HEK293T (cell line): ENCODE data around the gene ROR1.

Experiments used
- CTCF ChIA-PET: fragments of 350-600 bp; formaldehyde crosslinking; extraction: SDS; loops from one replicate; lab custom pipeline; 2021; ENCODE audit warnings: antibody characterized with exemption, inconsistent platforms; lab: Yijun Ruan, JAX
- POLR2A ChIA-PET: fragments of 350-600 bp; formaldehyde crosslinking; extraction: SDS; loops from one replicate; lab custom pipeline; 2020; ENCODE audit warnings: antibody characterized with exemption, inconsistent platforms; lab: Yijun Ruan, JAX
- DNase-seq: peaks from one replicate; pipeline ENCODE4 v3.0.0; 2012; ENCODE audit warnings: mixed read lengths; ENCODE audit errors: extremely low spot score
- ARNT ChIP-seq: fragments of 450-650 bp; IDR thresholded peaks from 2 replicates; pipeline ENCODE4 v1.6.1; 2017; ENCODE audit warnings: mild to moderate bottlenecking
- BHLHE40 ChIP-seq: fragments of 450-650 bp; IDR thresholded peaks from 2 replicates; pipeline ENCODE4 v1.6.1; 2016; ENCODE audit warnings: mild to moderate bottlenecking, moderate library complexity, borderline replicate concordance
- CTBP1 ChIP-seq: fragments of 450-650 bp; IDR thresholded peaks from 2 replicates; pipeline ENCODE4 v1.6.1; 2016; ENCODE audit warnings: borderline replicate concordance
- ELF4 ChIP-seq: fragments of 450-650 bp; IDR thresholded peaks from 2 replicates; pipeline ENCODE4 v1.6.1; 2017; ENCODE audit warnings: antibody characterized with exemption
- FOXA1 ChIP-seq: fragments of 450-650 bp; IDR thresholded peaks from 2 replicates; pipeline ENCODE4 v1.6.1; 2016; ENCODE audit warnings: mild to moderate bottlenecking
- FOXK2 ChIP-seq: fragments of 450-650 bp; IDR thresholded peaks from 2 replicates; pipeline ENCODE4 v1.6.1; 2016; ENCODE audit warnings: mild to moderate bottlenecking
- FOXM1 ChIP-seq: fragments of 450-650 bp; IDR thresholded peaks from 2 replicates; pipeline ENCODE4 v1.6.1; 2017; ENCODE audit warnings: mild to moderate bottlenecking, borderline replicate concordance
- HDGF ChIP-seq: fragments of 450-650 bp; IDR thresholded peaks from 2 replicates; pipeline ENCODE4 v1.6.1; 2017; ENCODE audit warnings: antibody characterized with exemption, borderline replicate concordance
- L3MBTL2 ChIP-seq: fragments of 450-650 bp; conservative IDR thresholded peaks from 2 replicates; pipeline ENCODE4 v1.6.1; 2016; ENCODE audit warnings: mild to moderate bottlenecking
- LEF1 ChIP-seq: fragments of 450-650 bp; IDR thresholded peaks from 2 replicates; pipeline ENCODE4 v1.6.1; 2017; ENCODE audit warnings: mild to moderate bottlenecking, borderline replicate concordance
- NFRKB ChIP-seq: fragments of 450-650 bp; IDR thresholded peaks from 2 replicates; pipeline ENCODE4 v1.6.1; 2016; ENCODE audit warnings: mild to moderate bottlenecking, moderate library complexity
- SP1 ChIP-seq: fragments of 450-650 bp; IDR thresholded peaks from 2 replicates; pipeline ENCODE4 v1.6.1; 2017
- SUZ12 ChIP-seq: fragments of 450-650 bp; IDR thresholded peaks from 2 replicates; pipeline ENCODE4 v1.6.1; 2016; ENCODE audit warnings: mild to moderate bottlenecking
- TARDBP ChIP-seq: fragments of 450-650 bp; IDR thresholded peaks from 2 replicates; pipeline ENCODE4 v1.6.1; 2016
- ZNF384 ChIP-seq: fragments of 450-650 bp; IDR thresholded peaks from 2 replicates; pipeline ENCODE4 v1.6.1; 2016
- TF ChIP-seq, protein P1 (sequence below): fragments of 450-650 bp; IDR thresholded peaks from 2 replicates; pipeline ENCODE4 v1.6.1; 2016

The ROR1 gene

GRCh38 chr1:63731117-63732043 lies 42.4 kb upstream of the ROR1 start:
- TF ChIP-seq HDGF (no peak), FOXA1 (no peak), FOXK2 (no peak), CTBP1 (no peak), ELF4 (no peak), BHLHE40 (no peak), SP1 (no peak), FOXM1 (no peak), ZNF384 (no peak)
- TF ChIP-seq, protein P1, sequence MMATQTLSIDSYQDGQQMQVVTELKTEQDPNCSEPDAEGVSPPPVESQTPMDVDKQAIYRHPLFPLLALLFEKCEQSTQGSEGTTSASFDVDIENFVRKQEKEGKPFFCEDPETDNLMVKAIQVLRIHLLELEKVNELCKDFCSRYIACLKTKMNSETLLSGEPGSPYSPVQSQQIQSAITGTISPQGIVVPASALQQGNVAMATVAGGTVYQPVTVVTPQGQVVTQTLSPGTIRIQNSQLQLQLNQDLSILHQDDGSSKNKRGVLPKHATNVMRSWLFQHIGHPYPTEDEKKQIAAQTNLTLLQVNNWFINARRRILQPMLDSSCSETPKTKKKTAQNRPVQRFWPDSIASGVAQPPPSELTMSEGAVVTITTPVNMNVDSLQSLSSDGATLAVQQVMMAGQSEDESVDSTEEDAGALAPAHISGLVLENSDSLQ, result no peak; the same call in 1 of the 2 replicates
- CTCF ChIA-PET, result interaction anchor here (0.6 kb wide), 1 partner anchor 15 kb away, joined by 3 read pairs; no protein-coding TSS in a partner anchor
- POLR2A ChIA-PET, result no interaction called here
- no peak for DNase-seq

- DNase-seq, result no peak
- CTCF ChIA-PET, result interaction anchor here (1.5 kb wide), 1 partner anchor 40 kb away, joined by 3 read pairs; no protein-coding TSS in a partner anchor
- POLR2A ChIA-PET, result no interaction called here
- TF ChIP-seq L3MBTL2 (no peak), FOXM1 (no peak), LEF1 (no peak), ZNF384 (no peak), CTBP1 (no peak), FOXA1 (no peak), ELF4 (no peak), HDGF (no peak), SP1 (no peak), ARNT (no peak), BHLHE40 (no peak), FOXK2 (no peak), TARDBP (no peak), SUZ12 (no peak)
Observed at GRCh38 chr1:63732666-63733065, 41.2 kb upstream of the ROR1 start.

- POLR2A ChIA-PET, result no interaction called here
- DNase-seq, result no peak
- TF ChIP-seq NFRKB, result no peak
- CTCF ChIA-PET, result no interaction called here
Observed at GRCh38 chr1:63738772-63739171, 35.0 kb upstream of the ROR1 start.

DNA sequence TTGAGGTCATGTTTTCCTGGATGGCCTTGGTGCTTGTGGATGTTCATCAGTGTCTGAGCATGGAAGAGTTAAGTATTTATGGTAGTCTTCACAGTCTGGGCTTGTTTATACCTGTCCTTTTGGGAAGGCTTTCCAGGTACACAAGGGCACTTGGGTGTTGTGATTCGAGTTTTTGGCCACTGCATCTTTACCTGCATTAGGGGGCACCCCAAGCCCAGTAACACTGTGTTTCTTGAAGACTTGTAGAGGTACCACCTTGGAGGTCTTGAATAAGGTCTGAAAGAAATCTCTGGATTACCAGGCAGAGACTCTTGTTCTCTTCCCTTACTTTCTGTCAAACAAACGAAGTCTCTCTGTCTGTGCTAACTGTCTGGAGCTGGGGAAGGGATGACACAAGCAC lies 34.4 kb upstream of the ROR1 start:
- no peak for DNase-seq
- ChIA-PET POLR2A (no interaction called here), CTCF (no interaction called here)
- no peak for TF ChIP-seq TARDBP

DNA sequence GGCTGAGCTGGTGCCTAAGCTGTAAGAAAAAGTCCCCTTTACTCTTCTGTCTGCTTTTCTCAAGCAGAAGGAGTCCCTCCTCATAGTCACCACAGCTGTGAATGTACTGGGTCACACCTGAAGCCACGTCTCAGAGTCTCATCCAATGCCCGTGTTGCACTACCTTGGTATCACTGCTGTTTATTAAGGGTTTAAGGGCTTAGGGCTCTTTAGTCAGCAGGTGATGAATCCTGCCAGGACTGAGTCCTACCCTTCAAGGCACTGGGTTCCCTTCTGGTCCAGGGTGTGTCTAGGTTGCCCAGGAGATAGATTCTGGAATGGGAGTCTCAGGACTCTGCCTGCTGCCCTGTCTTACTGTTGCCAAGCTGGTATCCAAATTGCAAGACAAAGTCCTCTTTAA lies 33.4 kb upstream of the ROR1 start:
- ChIA-PET CTCF (no interaction called here), POLR2A (no interaction called here)
- TF ChIP-seq NFRKB (no peak), LEF1 (no peak), FOXK2 (no peak)
- DNase-seq, result no peak

DNA sequence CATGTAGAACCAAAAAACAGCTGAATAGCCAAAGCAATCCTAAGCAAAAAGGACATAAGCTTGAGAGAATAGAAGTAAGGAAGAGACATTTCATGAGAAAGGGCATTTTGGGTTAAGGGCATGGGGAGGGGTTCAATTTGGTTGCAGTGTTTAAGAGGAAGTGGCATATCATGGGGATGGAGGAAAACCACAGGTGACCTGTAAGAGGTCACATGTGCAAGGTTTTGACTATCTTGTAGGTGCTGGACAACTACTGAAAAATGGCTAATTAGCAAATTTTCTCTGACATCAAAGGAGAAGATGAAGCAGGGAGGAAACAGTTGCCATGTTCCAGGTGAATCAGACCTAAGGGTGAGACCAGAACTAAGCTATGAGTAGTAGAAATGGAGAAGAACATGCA lies 31.3 kb upstream of the ROR1 start:
- ChIA-PET CTCF (interaction anchor here (1.0 kb wide), 1 partner anchor 294 kb away, joined by 3 read pairs; no protein-coding TSS in a partner anchor), POLR2A (no interaction called here)
- no peak for DNase-seq
- TF ChIP-seq FOXM1, result no peak
- no peak for TF ChIP-seq CTBP1
- no peak for TF ChIP-seq L3MBTL2
- no peak for TF ChIP-seq BHLHE40
- TF ChIP-seq TARDBP, result no peak
- TF ChIP-seq ARNT, result no peak
- TF ChIP-seq, protein P1, result no peak
- TF ChIP-seq ZNF384, result no peak
- TF ChIP-seq LEF1, result no peak
- TF ChIP-seq ELF4, result no peak
- no peak for TF ChIP-seq HDGF
- TF ChIP-seq NFRKB, result no peak
- TF ChIP-seq FOXK2, result no peak
- TF ChIP-seq SP1, result no peak
- TF ChIP-seq SUZ12, result no peak
- no peak for TF ChIP-seq FOXA1

- no peak for DNase-seq
- POLR2A ChIA-PET, result no interaction called here
- TF ChIP-seq SUZ12 (no peak), ELF4 (no peak), CTBP1 (no peak), ARNT (no peak), SP1 (no peak), FOXA1 (no peak), L3MBTL2 (no peak), HDGF (no peak), BHLHE40 (no peak), TARDBP (no peak), FOXM1 (no peak), LEF1 (no peak), NFRKB (no peak), FOXK2 (no peak)
Observed at GRCh38 chr1:63743781-63744180, 30.0 kb upstream of the ROR1 start.

More at GRCh38 chr1:63743781-63744180, 30.0 kb upstream of the ROR1 start:
- CTCF ChIA-PET, result no interaction called here
